GM23338 (cell line): ENCODE results near the gene STAMBPL1. TPM values are rescaled to one million over a fixed set of nuclear protein-coding genes. Genes with fewer than 3 reads are reported as not detected.

Experiments used
- ATAC-seq: fragments of 200-7000 bp; cut with Tn5 transposase; 3 replicates; pipeline ENCODE4 v1.9.1; 2020
- DNase-seq: peaks from one replicate; pipeline ENCODE4 v3.0.0-alpha.2; 2015; ENCODE audit warnings: low spot score
- H2AFZ ChIP-seq: fragments of 200-600 bp; sonication (generic); 2 replicates; pipeline ENCODE4 v1.8.0; 2016; ENCODE audit warnings: antibody characterized with exemption, mild to moderate bottlenecking, moderate library complexity
- H3F3A ChIP-seq: fragments of 200-600 bp; sonication (generic); replicated peaks from 2 replicates; pipeline ENCODE4 v1.8.0; 2017; ENCODE audit warnings: antibody characterized with exemption, mixed run types, low read depth
- H3K27ac ChIP-seq: fragments of 200-600 bp; sonication (generic); 2 replicates; pipeline ENCODE4 v1.6.1; 2016; ENCODE audit warnings: low read depth
- H3K27me3 ChIP-seq: fragments of 200-600 bp; sonication (generic); 2 replicates; pipeline ENCODE4 v1.8.0; 2016; ENCODE audit warnings: mild to moderate bottlenecking, mixed run types, moderate library complexity; ENCODE audit not compliant: insufficient read depth
- H3K36me3 ChIP-seq: fragments of 200-600 bp; sonication (generic); 2 replicates; pipeline ENCODE4 v1.8.0; 2016; ENCODE audit warnings: mild to moderate bottlenecking; ENCODE audit not compliant: insufficient read depth
- H3K4me1 ChIP-seq: fragments of 200-600 bp; sonication (generic); 2 replicates; pipeline ENCODE4 v1.8.0; 2016; ENCODE audit warnings: mild to moderate bottlenecking, moderate library complexity; ENCODE audit not compliant: insufficient read depth
- H3K4me2 ChIP-seq: fragments of 200-600 bp; sonication (generic); 2 replicates; pipeline ENCODE4 v1.7.1; 2017; ENCODE audit warnings: mixed run types
- H3K4me3 ChIP-seq: fragments of 200-600 bp; sonication (generic); 2 replicates; pipeline ENCODE4 v1.6.1; 2016; ENCODE audit warnings: mixed run types
- H3K79me2 ChIP-seq: fragments of 200-600 bp; sonication (generic); replicated peaks from 2 replicates; pipeline ENCODE4 v1.8.0; 2017; ENCODE audit warnings: mild to moderate bottlenecking; ENCODE audit not compliant: insufficient read depth
- H3K9me2 ChIP-seq: fragments of 200-600 bp; sonication (generic); 2 replicates; pipeline ENCODE4 v1.8.0; 2017; ENCODE audit not compliant: insufficient read depth
- H4K20me1 ChIP-seq: fragments of 200-600 bp; sonication (generic); replicated peaks from 2 replicates; pipeline ENCODE4 v1.8.0; 2017; ENCODE audit warnings: mild to moderate bottlenecking; ENCODE audit not compliant: insufficient read depth
- H3K27ac Mint-ChIP-seq: 2 replicates; pipeline ENCODE4 v1.8.0; 2020; ENCODE audit warnings: inconsistent platforms, mild to moderate bottlenecking, moderate library complexity, mixed read lengths
- H3K27me3 Mint-ChIP-seq: 3 replicates; pipeline ENCODE4 v1.8.0; 2022; ENCODE audit warnings: low read depth, mild to moderate bottlenecking, moderate library complexity, mixed read lengths, inconsistent platforms; ENCODE audit not compliant: insufficient read depth, poor library complexity
- H3K36me3 Mint-ChIP-seq: 3 replicates; pipeline ENCODE4 v1.8.0; 2021; ENCODE audit warnings: low read depth, mild to moderate bottlenecking, inconsistent platforms, moderate library complexity, mixed read lengths
- H3K4me1 Mint-ChIP-seq: 3 replicates; pipeline ENCODE4 v1.8.0; 2020; ENCODE audit warnings: mild to moderate bottlenecking, inconsistent platforms, mixed read lengths
- H3K4me3 Mint-ChIP-seq: 3 replicates; pipeline ENCODE4 v1.8.0; 2021; ENCODE audit warnings: moderate library complexity, mild to moderate bottlenecking, inconsistent platforms, mixed read lengths
- H3K9me3 Mint-ChIP-seq: 3 replicates; pipeline ENCODE4 v1.8.0; 2020; ENCODE audit warnings: moderate library complexity, mild to moderate bottlenecking, inconsistent platforms, mixed read lengths
- CREB1 ChIP-seq: fragments of 250-450 bp; sonication (Bioruptor Pico); IDR thresholded peaks from 2 replicates; pipeline ENCODE4 v1.5.0; 2020; ENCODE audit warnings: low read depth, mild to moderate bottlenecking, moderate library complexity
- EZH2phosphoT487 ChIP-seq: fragments of 200-600 bp; sonication (generic); IDR thresholded peaks from one replicate; pipeline ENCODE4 v1.8.1; 2018; ENCODE audit warnings: antibody characterized with exemption; ENCODE audit not compliant: unreplicated experiment
- JUNB ChIP-seq: IDR thresholded peaks from one replicate; pipeline ENCODE4 v1.6.1; 2016; ENCODE audit warnings: antibody characterized with exemption; ENCODE audit not compliant: unreplicated experiment
- NANOG ChIP-seq: IDR thresholded peaks from 2 replicates; pipeline ENCODE4 v1.6.1; 2016; ENCODE audit warnings: antibody characterized with exemption, borderline replicate concordance
- POLR2AphosphoS5 ChIP-seq: IDR thresholded peaks from 2 replicates; pipeline ENCODE4 v1.6.1; 2016; ENCODE audit warnings: antibody characterized with exemption, low read depth
- STAT1 ChIP-seq: IDR thresholded peaks from one replicate; pipeline ENCODE4 v1.6.1; 2016; ENCODE audit warnings: antibody characterized with exemption; ENCODE audit not compliant: unreplicated experiment
- ZNF114 ChIP-seq: fragments of 250-450 bp; sonication (Bioruptor Pico); IDR thresholded peaks from 2 replicates; pipeline ENCODE4 v1.5.0; 2020; ENCODE audit warnings: mild to moderate bottlenecking, moderate library complexity
- ZNF331 ChIP-seq: fragments of 250-450 bp; sonication (Bioruptor Pico); IDR thresholded peaks from 2 replicates; pipeline ENCODE4 v1.5.0; 2020; ENCODE audit warnings: low read depth, mild to moderate bottlenecking, moderate library complexity
- ZNF462 ChIP-seq: fragments of 250-450 bp; sonication (Bioruptor Pico); IDR thresholded peaks from 2 replicates; pipeline ENCODE4 v1.5.0; 2020; ENCODE audit warnings: mild to moderate bottlenecking, moderate library complexity
- polyA plus RNA-seq: library from polyadenylated mRNA; unstranded; fragments of >200 nt; fragmentation: Nextera tagmentation; extraction: Ambion mirVana; gene quantifications from 2 replicates; pipeline ENCODE4 v1.2.1, GENCODE V29; 2016
- total RNA-seq: library from RNA; depleted of rRNA; stranded (reverse); fragments of >200 nt; shearing (Covaris generic); gene quantifications from 2 replicates; pipeline ENCODE4 v1.2.3, GENCODE V29; 2014
- TF ChIP-seq, protein P1 (sequence below): IDR thresholded peaks from one replicate; pipeline ENCODE4 v1.6.1; 2018; ENCODE audit warnings: antibody characterized with exemption; ENCODE audit not compliant: unreplicated experiment
- TF ChIP-seq, protein P2 (sequence below): IDR thresholded peaks from 2 replicates; pipeline ENCODE4 v1.6.1; 2016; ENCODE audit warnings: antibody characterized with exemption

STAMBPL1 gene
- total and polyA plus RNA-seq, 2 experiments from 2014 or later = 2.5 to 11.5 TPM

- TF ChIP-seq EZH2phosphoT487 (no peak), ZNF331 (no peak), NANOG (no peak), STAT1 (no peak), JUNB (no peak)
- TF ChIP-seq, protein P1, sequence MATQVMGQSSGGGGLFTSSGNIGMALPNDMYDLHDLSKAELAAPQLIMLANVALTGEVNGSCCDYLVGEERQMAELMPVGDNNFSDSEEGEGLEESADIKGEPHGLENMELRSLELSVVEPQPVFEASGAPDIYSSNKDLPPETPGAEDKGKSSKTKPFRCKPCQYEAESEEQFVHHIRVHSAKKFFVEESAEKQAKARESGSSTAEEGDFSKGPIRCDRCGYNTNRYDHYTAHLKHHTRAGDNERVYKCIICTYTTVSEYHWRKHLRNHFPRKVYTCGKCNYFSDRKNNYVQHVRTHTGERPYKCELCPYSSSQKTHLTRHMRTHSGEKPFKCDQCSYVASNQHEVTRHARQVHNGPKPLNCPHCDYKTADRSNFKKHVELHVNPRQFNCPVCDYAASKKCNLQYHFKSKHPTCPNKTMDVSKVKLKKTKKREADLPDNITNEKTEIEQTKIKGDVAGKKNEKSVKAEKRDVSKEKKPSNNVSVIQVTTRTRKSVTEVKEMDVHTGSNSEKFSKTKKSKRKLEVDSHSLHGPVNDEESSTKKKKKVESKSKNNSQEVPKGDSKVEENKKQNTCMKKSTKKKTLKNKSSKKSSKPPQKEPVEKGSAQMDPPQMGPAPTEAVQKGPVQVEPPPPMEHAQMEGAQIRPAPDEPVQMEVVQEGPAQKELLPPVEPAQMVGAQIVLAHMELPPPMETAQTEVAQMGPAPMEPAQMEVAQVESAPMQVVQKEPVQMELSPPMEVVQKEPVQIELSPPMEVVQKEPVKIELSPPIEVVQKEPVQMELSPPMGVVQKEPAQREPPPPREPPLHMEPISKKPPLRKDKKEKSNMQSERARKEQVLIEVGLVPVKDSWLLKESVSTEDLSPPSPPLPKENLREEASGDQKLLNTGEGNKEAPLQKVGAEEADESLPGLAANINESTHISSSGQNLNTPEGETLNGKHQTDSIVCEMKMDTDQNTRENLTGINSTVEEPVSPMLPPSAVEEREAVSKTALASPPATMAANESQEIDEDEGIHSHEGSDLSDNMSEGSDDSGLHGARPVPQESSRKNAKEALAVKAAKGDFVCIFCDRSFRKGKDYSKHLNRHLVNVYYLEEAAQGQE = no peak
Observed at GRCh38 chr10:88832376-88832775, 47.7 kb upstream of the STAMBPL1 start (continued).

GRCh38 chr10:88833156-88833555, 46.9 kb upstream of the STAMBPL1 start:
- Histone ChIP-seq H2AFZ (no peak overlapping the region), H3K4me2 (no peak overlapping the region), H3K4me1 (no peaks in the 10 kb centered on the region), H3K27ac (no peak overlapping the region), H3K27me3 (no peaks in the 10 kb centered on the region), H3F3A (no peaks in the 10 kb centered on the region), H3K36me3 (no peaks in the 10 kb centered on the region), H3K4me3 (no peak overlapping the region), H3K9me2 (no peaks in the 10 kb centered on the region), H4K20me1 (no peaks in the 10 kb centered on the region), H3K79me2 (no peaks in the 10 kb centered on the region)
- no peaks in the 10 kb centered on the region for H3K27me3 Mint-ChIP-seq
- DNase-seq (no peak), ATAC-seq (no peak)
- no peaks in the 10 kb centered on the region for H3K4me1 Mint-ChIP-seq
- H3K27ac Mint-ChIP-seq = no peak overlapping the region
- H3K4me3 Mint-ChIP-seq = no peak overlapping the region
- H3K36me3 Mint-ChIP-seq = no peaks in the 10 kb centered on the region
- H3K9me3 Mint-ChIP-seq = no peaks in the 10 kb centered on the region
- no peak for TF ChIP-seq EZH2phosphoT487
- TF ChIP-seq ZNF114 = no peak
- TF ChIP-seq POLR2AphosphoS5 = no peak
- TF ChIP-seq CREB1 (CRISPR knock-in tag) = no peak
- TF ChIP-seq STAT1 = no peak
- TF ChIP-seq, protein P1 = no peak
- TF ChIP-seq, protein P2, sequence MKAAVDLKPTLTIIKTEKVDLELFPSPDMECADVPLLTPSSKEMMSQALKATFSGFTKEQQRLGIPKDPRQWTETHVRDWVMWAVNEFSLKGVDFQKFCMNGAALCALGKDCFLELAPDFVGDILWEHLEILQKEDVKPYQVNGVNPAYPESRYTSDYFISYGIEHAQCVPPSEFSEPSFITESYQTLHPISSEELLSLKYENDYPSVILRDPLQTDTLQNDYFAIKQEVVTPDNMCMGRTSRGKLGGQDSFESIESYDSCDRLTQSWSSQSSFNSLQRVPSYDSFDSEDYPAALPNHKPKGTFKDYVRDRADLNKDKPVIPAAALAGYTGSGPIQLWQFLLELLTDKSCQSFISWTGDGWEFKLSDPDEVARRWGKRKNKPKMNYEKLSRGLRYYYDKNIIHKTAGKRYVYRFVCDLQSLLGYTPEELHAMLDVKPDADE = no peak
- TF ChIP-seq ZNF462 (CRISPR knock-in tag) = no peak
- TF ChIP-seq ZNF331 = no peak
- no peak for TF ChIP-seq JUNB
